ENCODE results near the gene YWHAE.
A peak's percentile ranks its signal among the peaks of the same experiment; 100 is the strongest.

Gene YWHAE

GRCh38 chr17:1347589-1348323 lies 52.3 kb downstream of the YWHAE start:
- no peaks in the 10 kb centered on the region for H3K9me3 ChIP-seq (replicated peaks in 1 of 11)
- H3K4me1 ChIP-seq = peaks cover 0 to 25% (median 2%) of the 10 kb centered on the region in 10 experiments; a peak in 8 of 20 replicates
- no peaks in the 10 kb centered on the region for H3K27me3 ChIP-seq
- peaks cover 95 to 100% (median 100%) of the 10 kb centered on the region in 11 experiments for H3K36me3 ChIP-seq
- peak overlapping the region in 2 of 11 experiments; percentile 17 to 31; a peak in 4 of 22 replicates for H3K4me2 ChIP-seq
- H3K4me3 ChIP-seq = no peak overlapping the region
- peak overlapping the region in 4 of 11 experiments; percentile 14 to 44 (median 19); a peak in 3 of 22 replicates for H3K27ac ChIP-seq
- H3K9ac ChIP-seq = peak overlapping the region in 5 of 11 experiments; percentile 3 to 31 (median 11); a peak in 3 of 22 replicates
- H4K20me1 ChIP-seq = peaks cover 95 to 100% (median 100%) of the 10 kb centered on the region in 11 experiments
- TF ChIP-seq Cebpa-rat (IDR thresholded peaks at IDR 0.05) = no peak

GRCh38 chr17:1344521-1344920 lies 55.5 kb downstream of the YWHAE start:
- H3K27me3 ChIP-seq = no peaks in the 10 kb centered on the region
- no peaks in the 10 kb centered on the region for H3K9me3 ChIP-seq (replicated peaks in 1 of 11)
- TF ChIP-seq Cebpa-rat (IDR thresholded peaks at IDR 0.05) = no peak
- no peak overlapping the region for H3K27ac ChIP-seq
- H3K9ac ChIP-seq = no peak overlapping the region
- H4K20me1 ChIP-seq = peaks cover 63 to 99% (median 85%) of the 10 kb centered on the region in 11 experiments
- H3K4me1 ChIP-seq = peaks cover 0 to 32% (median 2%) of the 10 kb centered on the region in 10 experiments; a peak in 8 of 20 replicates
- no peak overlapping the region for H3K4me3 ChIP-seq
- peaks cover 63 to 76% (median 69%) of the 10 kb centered on the region in 11 experiments for H3K36me3 ChIP-seq
- H3K4me2 ChIP-seq = no peak overlapping the region

- Histone ChIP-seq H3K9ac (no peak overlapping the region), H3K9me3 (replicated peaks in 1 of 11) (no peaks in the 10 kb centered on the region), H3K27ac (no peak overlapping the region), H3K27me3 (no peaks in the 10 kb centered on the region), H3K4me3 (no peak overlapping the region), H3K4me2 (no peak overlapping the region), H3K4me1 (peaks cover 0 to 28% (median 2%) of the 10 kb centered on the region in 10 experiments; a peak in 8 of 20 replicates), H3K36me3 (peaks cover 53 to 66% (median 59%) of the 10 kb centered on the region in 11 experiments), H4K20me1 (peaks cover 53 to 92% (median 75%) of the 10 kb centered on the region in 11 experiments)
- TF ChIP-seq Cebpa-rat (IDR thresholded peaks at IDR 0.05) = no peak
These were observed 56.5 kb downstream of the YWHAE start for GRCh38 chr17:1343554-1343953.

- H3K27me3 ChIP-seq = no peaks in the 10 kb centered on the region
- H3K36me3 ChIP-seq = peaks cover 22 to 34% (median 27%) of the 10 kb centered on the region in 11 experiments
- H3K27ac ChIP-seq = no peak overlapping the region
- H3K4me1 ChIP-seq = peaks cover 0 to 14% (median 0%) of the 10 kb centered on the region in 10 experiments; a peak in 6 of 20 replicates
- H3K9me3 ChIP-seq (replicated peaks in 1 of 11) = no peaks in the 10 kb centered on the region
- H3K9ac ChIP-seq = no peak overlapping the region
- peaks cover 21 to 64% (median 43%) of the 10 kb centered on the region in 11 experiments for H4K20me1 ChIP-seq
- no peak overlapping the region for H3K4me2 ChIP-seq
- H3K4me3 ChIP-seq = no peak overlapping the region
- TF ChIP-seq Cebpa-rat (IDR thresholded peaks at IDR 0.05) = no peak
These were observed 59.7 kb downstream of the YWHAE start for GRCh38 chr17:1340371-1340770.

GRCh38 chr17:1331708-1332107 lies 68.3 kb downstream of the YWHAE start:
- peaks cover 6 to 10% (median 9%) of the 10 kb centered on the region in 10 experiments; a peak in 14 of 20 replicates for H3K4me1 ChIP-seq
- no peak overlapping the region for H3K27ac ChIP-seq
- no peak for TF ChIP-seq Cebpa-rat (IDR thresholded peaks at IDR 0.05)
- H3K9ac ChIP-seq = no peak overlapping the region
- H4K20me1 ChIP-seq = peaks cover 0 to 10% (median 0%) of the 10 kb centered on the region in 11 experiments; a peak in 2 of 22 replicates
- H3K9me3 ChIP-seq (replicated peaks in 1 of 11) = no peaks in the 10 kb centered on the region
- H3K36me3 ChIP-seq = no peaks in the 10 kb centered on the region
- peak overlapping the region in 8 of 11 experiments; percentile 0 to 36 (median 24); a peak in 8 of 22 replicates for H3K4me2 ChIP-seq
- no peak overlapping the region for H3K4me3 ChIP-seq
- H3K27me3 ChIP-seq = no peaks in the 10 kb centered on the region

GRCh38 chr17:1329745-1330343 lies 70.2 kb downstream of the YWHAE start:
- peaks cover 6 to 10% (median 9%) of the 10 kb centered on the region in 10 experiments; a peak in 14 of 20 replicates for H3K4me1 ChIP-seq
- no peak overlapping the region for H3K27ac ChIP-seq
- no peak overlapping the region for H3K4me3 ChIP-seq
- H4K20me1 ChIP-seq = peaks cover 0 to 3% (median 0%) of the 10 kb centered on the region in 11 experiments; a peak in 1 of 22 replicates
- no peaks in the 10 kb centered on the region for H3K36me3 ChIP-seq
- TF ChIP-seq Cebpa-rat (IDR thresholded peaks at IDR 0.05) = no peak
- H3K27me3 ChIP-seq = no peaks in the 10 kb centered on the region
- H3K9ac ChIP-seq = no peak overlapping the region
- H3K4me2 ChIP-seq = no peak overlapping the region
- H3K9me3 ChIP-seq (replicated peaks in 1 of 11) = no peaks in the 10 kb centered on the region

GRCh38 chr17:1328437-1328836 lies 71.6 kb downstream of the YWHAE start:
- Histone ChIP-seq H3K9ac (no peak overlapping the region), H3K4me2 (no peak overlapping the region), H4K20me1 (no peaks in the 10 kb centered on the region; a peak in 1 of 22 replicates), H3K4me3 (no peak overlapping the region), H3K36me3 (no peaks in the 10 kb centered on the region), H3K27ac (no peak overlapping the region), H3K4me1 (peaks cover 6 to 10% (median 9%) of the 10 kb centered on the region in 10 experiments; a peak in 14 of 20 replicates), H3K9me3 (replicated peaks in 1 of 11) (no peaks in the 10 kb centered on the region), H3K27me3 (no peaks in the 10 kb centered on the region)
- no peak for TF ChIP-seq Cebpa-rat (IDR thresholded peaks at IDR 0.05)

GRCh38 chr17:1325766-1326165 lies 74.3 kb downstream of the YWHAE start:
- H3K4me2 ChIP-seq = no peak overlapping the region
- H3K4me3 ChIP-seq = no peak overlapping the region
- no peak overlapping the region for H3K9ac ChIP-seq
- no peak overlapping the region for H3K27ac ChIP-seq
- H3K9me3 ChIP-seq (replicated peaks in 1 of 11) = no peaks in the 10 kb centered on the region
- no peaks in the 10 kb centered on the region for H3K27me3 ChIP-seq
- no peaks in the 10 kb centered on the region; a peak in 1 of 22 replicates for H4K20me1 ChIP-seq
- TF ChIP-seq Cebpa-rat (IDR thresholded peaks at IDR 0.05) = no peak
- H3K4me1 ChIP-seq = no peaks in the 10 kb centered on the region
- no peaks in the 10 kb centered on the region for H3K36me3 ChIP-seq

GRCh38 chr17:1324201-1324771 lies 75.7 kb downstream of the YWHAE start:
- no peak for TF ChIP-seq Cebpa-rat (IDR thresholded peaks at IDR 0.05)
- Histone ChIP-seq H3K9ac (no peak overlapping the region), H3K27ac (no peak overlapping the region), H3K4me1 (no peaks in the 10 kb centered on the region), H3K4me2 (no peak overlapping the region), H3K4me3 (no peak overlapping the region), H3K9me3 (replicated peaks in 1 of 11) (no peaks in the 10 kb centered on the region), H3K27me3 (no peaks in the 10 kb centered on the region), H4K20me1 (no peaks in the 10 kb centered on the region; a peak in 1 of 22 replicates), H3K36me3 (no peaks in the 10 kb centered on the region)

Measured in BLaER1 treated with 17β-estradiol and CSF1 and Interleukin-3, amounts not matched to agents 10 nM and 100 nM (cell line).